Measurements from ENCODE around the gene TRERF1.

Gene TRERF1

DNA sequence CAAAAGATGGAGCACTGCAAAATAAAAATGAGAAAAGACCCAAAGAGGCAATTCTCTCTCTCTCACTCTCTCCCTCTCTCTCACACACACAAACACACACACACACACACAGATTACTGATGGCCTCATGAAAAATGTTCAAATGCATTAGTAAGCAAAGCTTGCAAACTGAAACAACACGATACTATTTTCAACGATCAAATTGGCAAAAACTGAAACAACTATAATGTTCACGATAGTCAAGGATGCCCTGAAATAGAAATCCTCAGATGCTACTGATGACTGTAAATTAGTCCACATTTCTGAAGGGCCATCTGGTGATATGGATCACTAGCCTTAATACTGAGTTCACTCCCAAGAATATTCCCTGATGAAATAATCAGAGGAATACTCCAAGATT lies 100.8 kb downstream of the TRERF1 start:
- no peak overlapping the region for H3K27ac ChIP-seq

DNA sequence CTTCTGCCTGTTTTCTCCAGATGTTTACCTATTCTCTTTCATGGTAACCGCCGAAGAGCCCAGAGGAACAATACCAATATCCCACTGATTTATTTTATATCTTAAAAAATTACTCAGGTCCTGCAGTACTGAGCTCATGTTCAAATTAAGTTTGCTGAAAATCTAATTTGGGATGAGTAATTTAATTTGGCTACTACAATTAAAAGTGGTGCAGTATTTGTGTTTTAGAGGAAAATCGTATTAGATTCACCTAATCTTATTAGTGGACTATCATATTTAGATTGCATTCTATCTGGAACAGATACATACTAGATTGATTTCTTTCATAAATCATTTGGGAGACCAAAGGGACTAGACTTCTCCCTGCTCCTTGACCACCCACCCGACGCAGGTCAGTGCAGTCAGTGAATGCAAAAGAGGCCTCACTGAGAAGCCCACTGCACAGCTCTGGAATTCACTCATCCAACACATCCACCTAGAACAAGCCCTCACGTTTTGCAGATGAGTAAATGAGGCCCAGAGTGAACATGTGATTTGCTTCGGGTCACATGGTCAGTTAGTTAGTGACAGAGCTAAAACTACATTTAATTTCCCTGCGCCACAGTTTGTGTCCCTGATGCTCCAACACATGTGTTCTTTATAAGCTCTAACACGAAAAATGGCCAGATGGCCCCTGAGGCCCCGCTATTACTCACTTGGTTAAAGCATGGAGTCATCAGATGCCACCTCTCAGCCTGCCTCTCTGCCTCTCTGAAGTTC lies 101.8 kb downstream of the TRERF1 start:
- no peak for TF ChIP-seq CTCF (conservative IDR thresholded peaks at IDR 0.05)
- no peak overlapping the region for H3K27ac ChIP-seq

More for the DNA sequence above, 100.8 kb downstream of the TRERF1 start:
- TF ChIP-seq CTCF (conservative IDR thresholded peaks at IDR 0.05), result no peak

GRCh38 chr6:42347456-42347855 lies 104.3 kb downstream of the TRERF1 start:
- TF ChIP-seq CTCF (conservative IDR thresholded peaks at IDR 0.05), result no peak
- H3K27ac ChIP-seq, result no peak overlapping the region

DNA sequence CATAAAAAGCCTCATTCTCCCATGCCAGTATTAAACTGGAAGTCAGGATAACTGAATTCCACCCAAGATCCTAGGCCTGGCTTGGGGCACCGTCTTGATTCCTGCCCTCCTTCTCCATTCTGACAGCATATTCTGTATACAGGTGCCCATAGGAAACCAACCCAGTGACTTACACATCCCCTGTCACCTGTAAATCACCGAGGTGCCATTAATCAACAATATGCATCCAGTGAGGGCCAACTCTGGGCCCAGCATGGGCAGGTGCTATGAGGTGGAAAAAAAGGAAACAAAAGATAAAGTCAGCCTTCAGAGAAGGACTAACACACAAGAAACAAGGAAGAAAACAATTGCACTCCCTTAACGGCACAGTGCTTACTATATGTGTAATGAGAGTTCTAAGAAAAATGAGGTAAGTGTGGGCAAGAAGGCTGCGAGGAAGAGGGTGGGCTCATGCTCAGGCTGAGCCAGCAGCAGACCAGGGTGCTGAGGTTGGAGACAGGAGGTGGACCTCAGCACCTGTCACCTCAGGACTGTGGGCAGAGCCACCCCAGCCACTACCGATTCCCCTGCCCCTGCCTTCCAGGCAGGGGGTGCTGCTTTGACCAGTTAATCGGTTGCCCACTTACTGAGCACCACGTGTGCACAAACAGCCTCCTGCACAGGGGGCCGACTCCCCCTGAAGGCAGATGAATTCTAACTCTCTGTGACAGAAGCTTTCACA lies 105.9 kb downstream of the TRERF1 start:
- H3K27ac ChIP-seq, result peak overlapping the region; percentile 27; the same call in 1 of the 2 replicates
- TF ChIP-seq CTCF (conservative IDR thresholded peaks at IDR 0.05), result no peak

DNA sequence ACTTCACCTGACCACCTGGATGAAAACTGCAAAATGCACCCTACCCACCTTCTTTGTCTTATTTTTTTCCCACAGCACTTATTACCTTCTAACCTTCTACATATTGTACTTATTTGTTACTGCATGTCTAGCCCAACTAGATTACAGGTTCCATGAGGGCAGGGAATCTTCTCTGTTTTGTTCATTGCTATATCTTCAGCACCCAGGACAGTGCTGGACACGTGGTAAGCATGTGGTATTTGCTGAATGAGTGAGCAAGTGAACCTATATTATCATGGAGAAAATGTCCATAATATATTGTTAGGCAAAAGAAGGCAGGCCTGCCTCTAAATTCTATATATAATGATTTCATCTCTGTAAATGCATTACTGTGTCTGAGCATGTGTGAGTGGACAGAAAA lies 107.0 kb downstream of the TRERF1 start:
- TF ChIP-seq CTCF (conservative IDR thresholded peaks at IDR 0.05), result no peak
- peak overlapping the region; percentile 27; the same call in 1 of the 2 replicates for H3K27ac ChIP-seq

GRCh38 chr6:42341771-42342553 lies 109.8 kb downstream of the TRERF1 start:
- H3K27ac ChIP-seq, result no peak overlapping the region
- TF ChIP-seq CTCF (conservative IDR thresholded peaks at IDR 0.05), result no peak

DNA sequence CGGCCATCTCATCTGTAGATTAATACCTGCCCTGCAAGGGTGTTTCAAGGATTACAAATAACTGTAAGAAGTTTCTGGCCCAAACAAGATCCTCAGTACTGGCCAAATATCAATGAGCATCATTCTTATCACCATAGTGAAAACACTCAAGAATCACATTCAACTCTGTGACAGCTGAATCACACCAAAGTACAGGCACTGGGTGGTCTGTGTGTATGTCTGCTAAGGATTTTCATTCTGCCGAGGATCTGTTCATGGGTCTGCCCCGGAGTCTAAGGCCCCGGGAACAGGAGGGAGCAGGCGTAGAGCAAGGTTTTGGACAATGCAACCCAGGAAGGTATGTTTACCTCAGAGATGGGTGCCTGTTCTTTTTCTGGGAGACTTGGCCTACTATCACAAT lies 110.5 kb downstream of the TRERF1 start:
- TF ChIP-seq CTCF (conservative IDR thresholded peaks at IDR 0.05), result no peak
- H3K27ac ChIP-seq, result no peak overlapping the region
